Breast epithelium (tissue), 4 donors: ENCODE measurements around the gene UIMC1. TPM values are rescaled to one million over a fixed set of nuclear protein-coding genes. Genes with fewer than 3 reads are reported as not detected.

ENCODE experiments used
- DNase-seq, 2 donors: peaks; one replicate each; pipeline ENCODE4 v3.0.0-alpha.2; 2019; ENCODE audit warnings: low spot score in 2 of 2
- H3K27ac ChIP-seq, 2 donors: fragments of 200-600 bp; sonication (generic) in 1 of 2; one replicate each; pipeline ENCODE4 v1.5.1; 2016 to 2019; ENCODE audit warnings: mild to moderate bottlenecking in 1 of 2
- H3K27me3 ChIP-seq, 2 donors: fragments of 200-600 bp; sonication (generic) in 1 of 2; one replicate each; pipeline versions ENCODE4 v1.5.1 to v1.6.0; 2017 to 2019; ENCODE audit warnings: control low read depth in 1 of 2, mild to moderate bottlenecking in 1 of 2
- H3K36me3 ChIP-seq: fragments of 200-600 bp; one replicate; pipeline ENCODE4 v1.5.1; 2019
- H3K4me1 ChIP-seq, 2 donors: fragments of 200-600 bp; sonication (generic); one replicate each; pipeline ENCODE4 v1.5.1; 2016 to 2019; ENCODE audit warnings: control low read depth in 1 of 2
- H3K4me3 ChIP-seq, 3 donors: fragments of 200-600 bp; sonication (generic); 1 replicate in 2 of 3; 2 replicates in 1 of 3; pipeline ENCODE4 v1.5.1; 2016 to 2019; ENCODE audit warnings: mild to moderate bottlenecking in 3 of 3, moderate library complexity in 2 of 3
- H3K9me3 ChIP-seq, 2 donors: fragments of 200-600 bp; sonication (generic) in 1 of 2; one replicate each; pipeline ENCODE4 v1.5.1; 2016 to 2019; ENCODE audit warnings: control low read depth in 1 of 2
- CTCF ChIP-seq, 3 donors: fragments of 450-650 bp; IDR thresholded peaks; one replicate each; pipeline ENCODE4 v1.5.1; 2016 to 2017; ENCODE audit warnings: antibody characterized with exemption in 3 of 3, mild to moderate bottlenecking in 3 of 3, moderate library complexity in 3 of 3
- POLR2A ChIP-seq: fragments of 450-650 bp; IDR thresholded peaks from one replicate; pipeline ENCODE4 v1.6.1; 2016; ENCODE audit warnings: antibody characterized with exemption, mild to moderate bottlenecking, moderate library complexity
- POLR2AphosphoS5 ChIP-seq, 3 donors: sonication (generic); formaldehyde crosslinking; IDR thresholded peaks; one replicate each; pipeline ENCODE4 v1.6.1; 2017; ENCODE audit warnings: antibody characterized with exemption in 3 of 3
- intact Hi-C: fragments of 100-400 bp; cut with DNase I; formaldehyde crosslinking; loops from one replicate; pipeline ENCODE4 v1.15.1; 2023; ENCODE audit warnings: low total_unique reads
- total RNA-seq, 3 donors: library from RNA; depleted of rRNA; stranded (reverse); fragments of >200 nt; gene quantifications; one replicate each; pipeline ENCODE4 v1.1.0, GENCODE V29; 2016

The UIMC1 gene
- total RNA-seq, 3 donors from 2014 or later: 27.8 to 61.3 (median 53.1) TPM

DNA sequence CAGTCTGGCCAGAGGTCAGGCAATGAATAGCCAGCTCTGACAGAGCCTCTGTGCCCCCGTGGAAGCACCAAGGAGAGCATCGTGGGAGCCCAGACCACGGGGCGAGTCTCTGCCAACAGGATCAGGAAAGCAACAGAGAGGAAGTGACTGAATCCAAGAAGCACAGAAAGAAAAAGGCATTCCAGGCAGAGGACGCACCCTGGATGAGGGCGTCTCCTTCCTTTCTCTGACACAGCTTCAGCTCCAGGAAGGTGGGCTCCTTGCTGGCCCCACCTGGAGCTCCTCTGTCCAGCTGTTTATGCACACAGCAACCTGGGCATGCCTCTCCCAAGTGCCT lies 124.0 kb downstream of the UIMC1 start:
- Histone ChIP-seq H3K27me3 (peaks cover 0 to 22% of the 10 kb centered on the region in 2 donors), H3K4me1 (no peaks in the 10 kb centered on the region), H3K4me3 (no peak overlapping the region), H3K9me3 (no peaks in the 10 kb centered on the region), H3K36me3 (no peaks in the 10 kb centered on the region), H3K27ac (no peak overlapping the region)
- no peak for DNase-seq
- TF ChIP-seq POLR2A (no peak), CTCF (IDR thresholded peaks at IDR 0.05) (no peak), POLR2AphosphoS5 (IDR thresholded peaks at IDR 0.05) (no peak)
- intact Hi-C loops: no loop called here

GRCh38 chr5:176881816-176882566 lies 124.6 kb downstream of the UIMC1 start:
- Histone ChIP-seq H3K27me3 (peaks cover 0 to 27% of the 10 kb centered on the region in 2 donors), H3K4me1 (no peaks in the 10 kb centered on the region), H3K4me3 (no peak overlapping the region), H3K27ac (no peak overlapping the region), H3K9me3 (no peaks in the 10 kb centered on the region), H3K36me3 (no peaks in the 10 kb centered on the region)
- intact Hi-C loops: no loop called here
- TF ChIP-seq POLR2AphosphoS5 (IDR thresholded peaks at IDR 0.05): no peak
- TF ChIP-seq POLR2A: no peak
- no peak for TF ChIP-seq CTCF (IDR thresholded peaks at IDR 0.05)
- no peak for DNase-seq

DNA sequence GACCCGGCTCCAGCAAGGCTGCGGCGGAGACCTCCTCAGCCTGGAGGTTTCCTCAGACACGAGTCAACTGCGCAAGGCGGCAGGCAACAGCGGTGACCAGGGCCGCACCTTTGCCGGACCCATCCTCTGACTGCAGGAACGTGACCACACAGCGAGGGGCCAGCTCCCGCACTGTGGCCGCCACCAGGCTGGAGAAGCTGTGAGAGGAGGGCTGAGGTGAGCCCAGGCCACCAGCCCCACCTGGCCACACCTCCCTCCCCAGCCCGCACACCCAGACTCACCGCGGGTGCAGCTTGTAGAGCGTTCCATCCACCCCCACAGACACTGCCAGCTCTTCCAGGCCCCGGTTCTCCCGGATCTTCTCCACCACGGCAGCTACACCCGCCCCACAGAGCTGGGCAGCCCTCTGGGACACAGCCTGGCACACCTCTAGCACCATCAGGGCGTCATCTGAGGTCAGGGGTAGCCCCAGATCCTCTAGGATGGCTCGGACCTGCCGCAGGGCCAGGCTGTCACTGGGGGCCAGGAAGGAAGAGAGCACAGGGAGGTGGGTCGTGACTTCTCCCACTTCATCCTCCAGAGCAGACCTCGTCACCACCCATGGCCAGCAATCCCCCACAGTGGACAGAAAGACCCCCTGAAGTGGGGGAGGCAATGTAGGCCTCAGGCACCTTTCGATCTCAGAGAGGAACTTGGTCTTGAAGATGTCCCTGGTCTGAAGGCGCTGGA lies 125.4 kb downstream of the UIMC1 start:
- intact Hi-C loops: no loop called here
- H3K9me3 ChIP-seq: no peaks in the 10 kb centered on the region

GRCh38 chr5:176880366-176881020 lies 126.1 kb downstream of the UIMC1 start:
- TF ChIP-seq CTCF (IDR thresholded peaks at IDR 0.05) (no peak), POLR2AphosphoS5 (IDR thresholded peaks at IDR 0.05) (no peak)
- no peak overlapping the region for H3K4me3 ChIP-seq
- H3K27ac ChIP-seq: no peak overlapping the region
- no peaks in the 10 kb centered on the region for H3K9me3 ChIP-seq
- no peaks in the 10 kb centered on the region for H3K36me3 ChIP-seq
- H3K27me3 ChIP-seq: peaks cover 0 to 42% of the 10 kb centered on the region in 2 donors
- intact Hi-C loops: no loop called here
- H3K4me1 ChIP-seq: no peaks in the 10 kb centered on the region
- no peak for DNase-seq

More for the DNA sequence above, 125.4 kb downstream of the UIMC1 start:
- H3K27ac ChIP-seq: no peak overlapping the region
- TF ChIP-seq POLR2AphosphoS5 (IDR thresholded peaks at IDR 0.05) (no peak), POLR2A (no peak), CTCF (IDR thresholded peaks at IDR 0.05) (no peak)
- H3K4me3 ChIP-seq: no peak overlapping the region
- no peak for DNase-seq
- H3K36me3 ChIP-seq: no peaks in the 10 kb centered on the region
- peaks cover 0 to 35% of the 10 kb centered on the region in 2 donors for H3K27me3 ChIP-seq
- H3K4me1 ChIP-seq: no peaks in the 10 kb centered on the region
